H1 (cell line): ENCODE measurements around the gene LGALS3.

Experiments
- ASH2L ChIP-seq: fragments of 200-600, 300-600 bp; sonication (generic); IDR thresholded peaks from one replicate; pipeline ENCODE4 v1.7.1; 2017; ENCODE audit warnings: low read length
- CHD1 ChIP-seq: IDR thresholded peaks from 2 replicates; pipeline ENCODE4 v1.6.1; 2012; ENCODE audit warnings: low read depth, low read length, improper control_type of control experiment
- CTCF ChIP-seq, 3 experiments: IDR thresholded peaks; 1 replicate in 2 of 3; 2 replicates in 1 of 3; pipeline versions ENCODE4 v1.5.1 to v1.6.1; 2011; ENCODE audit warnings: low read length in 3 of 3, mild to moderate bottlenecking in 3 of 3, inconsistent platforms in 2 of 3, low read depth in 1 of 3, moderate library complexity in 1 of 3; ENCODE audit not compliant: insufficient read depth in 1 of 3; ENCODE audit errors: control extremely low read depth in 1 of 3
- EP300 ChIP-seq, 2 experiments: IDR thresholded peaks; 1 replicate in 1 of 2; 2 replicates in 1 of 2; pipeline ENCODE4 v1.6.1; 2011 to 2012; ENCODE audit warnings: low read depth in 2 of 2, low read length in 2 of 2, mild to moderate bottlenecking in 2 of 2, borderline replicate concordance in 1 of 2, inconsistent platforms in 1 of 2, moderate library complexity in 1 of 2
- HDAC6 ChIP-seq: IDR thresholded peaks from one replicate; pipeline ENCODE4 v1.7.1; 2012; ENCODE audit warnings: low read depth, mild to moderate bottlenecking, inconsistent platforms, low read length, moderate library complexity
- JUN ChIP-seq: IDR thresholded peaks from 2 replicates; pipeline ENCODE4 v1.6.1; 2011; ENCODE audit warnings: low read depth, mild to moderate bottlenecking, improper control_type of control experiment, low read length
- POLR2A ChIP-seq, 2 experiments: IDR thresholded peaks; 1 replicate in 1 of 2; 2 replicates in 1 of 2; pipeline ENCODE4 v1.6.1; 2011; ENCODE audit warnings: low read depth in 2 of 2, low read length in 2 of 2, mild to moderate bottlenecking in 2 of 2; ENCODE audit errors: control extremely low read depth in 1 of 2
- RAD21 ChIP-seq, 2 experiments: IDR thresholded peaks in 1 of 2; conservative IDR thresholded peaks in 1 of 2; 2 replicates each; pipeline ENCODE4 v1.6.1; 2011; ENCODE audit warnings: low read depth in 2 of 2, low read length in 2 of 2, improper control_type of control experiment in 1 of 2, inconsistent platforms in 1 of 2, mild to moderate bottlenecking in 1 of 2, moderate library complexity in 1 of 2
- RFX5 ChIP-seq: IDR thresholded peaks from 2 replicates; pipeline ENCODE4 v1.6.1; 2011; ENCODE audit warnings: low read depth, low read length, improper control_type of control experiment, borderline replicate concordance
- SP1 ChIP-seq: IDR thresholded peaks from 2 replicates; pipeline ENCODE4 v1.6.1; 2011; ENCODE audit warnings: low read depth, low read length
- TAF1 ChIP-seq: IDR thresholded peaks from 2 replicates; pipeline ENCODE4 v1.6.1; 2011; ENCODE audit warnings: mild to moderate bottlenecking, low read depth, low read length
- USF2 ChIP-seq: IDR thresholded peaks from 2 replicates; pipeline ENCODE4 v1.6.1; 2011; ENCODE audit warnings: low read length, improper control_type of control experiment

GRCh38 chr14:55153951-55154350 lies 24.9 kb downstream of the LGALS3 start:
- TF ChIP-seq USF2: no peak
- no peak for TF ChIP-seq CTCF (IDR thresholded peaks at IDR 0.05; ENCODE audit: control extremely low read depth in 1 of 3, insufficient read depth in 1 of 3, low read depth in 1 of 3, low read length in 3 of 3)
- TF ChIP-seq TAF1: no peak
- no peak for TF ChIP-seq SP1
- TF ChIP-seq HDAC6: no peak
- TF ChIP-seq RFX5: no peak
- TF ChIP-seq CHD1: no peak
- TF ChIP-seq RAD21 (IDR thresholded peaks at IDR 0.05 in 1 of 2, conservative IDR thresholded peaks at IDR 0.05 in 1 of 2; ENCODE audit: low read depth in 2 of 2, low read length in 2 of 2): no peak
- TF ChIP-seq EP300 (IDR thresholded peaks at IDR 0.05; ENCODE audit: borderline replicate concordance in 1 of 2, low read depth in 2 of 2, low read length in 2 of 2): no peak
- TF ChIP-seq POLR2A (IDR thresholded peaks at IDR 0.05; ENCODE audit: control extremely low read depth in 1 of 2, low read depth in 2 of 2, low read length in 2 of 2): no peak
- no peak for TF ChIP-seq JUN
- TF ChIP-seq ASH2L: no peak
